GM19397 (cell line): Measurements from ENCODE around the gene TK1.

Source experiments
- ATAC-seq: cut with Tn5 transposase; IDR thresholded peaks from one replicate; pipeline ENCODE4 v1.9.1; 2021; ENCODE audit warnings: mild to moderate bottlenecking, moderate library complexity; ENCODE audit not compliant: unreplicated experiment

The TK1 gene

DNA sequence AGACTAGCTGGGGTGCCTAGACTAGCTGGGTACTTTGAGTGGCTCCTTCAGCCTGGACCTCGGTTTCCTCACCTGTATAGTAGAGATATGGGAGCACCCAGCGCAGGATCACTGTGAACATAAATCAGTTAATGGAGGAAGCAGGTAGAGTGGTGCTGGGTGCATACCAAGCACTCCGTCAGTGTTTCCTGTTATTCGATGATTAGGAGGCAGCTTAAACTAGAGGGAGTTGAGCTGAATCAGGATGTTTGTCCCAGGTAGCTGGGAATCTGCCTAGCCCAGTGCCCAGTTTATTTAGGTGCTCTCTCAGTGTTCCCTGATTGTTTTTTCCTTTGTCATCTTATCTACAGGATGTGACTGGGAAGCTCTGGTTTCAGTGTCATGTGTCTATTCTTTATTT is 36.2 kb upstream of the TK1 start:
- no peak for ATAC-seq

- ATAC-seq, result no peak
Observed at GRCh38 chr17:78219396-78220150, 32.7 kb upstream of the TK1 start.

GRCh38 chr17:78214706-78215061 is 27.8 kb upstream of the TK1 start:
- no peak for ATAC-seq

DNA sequence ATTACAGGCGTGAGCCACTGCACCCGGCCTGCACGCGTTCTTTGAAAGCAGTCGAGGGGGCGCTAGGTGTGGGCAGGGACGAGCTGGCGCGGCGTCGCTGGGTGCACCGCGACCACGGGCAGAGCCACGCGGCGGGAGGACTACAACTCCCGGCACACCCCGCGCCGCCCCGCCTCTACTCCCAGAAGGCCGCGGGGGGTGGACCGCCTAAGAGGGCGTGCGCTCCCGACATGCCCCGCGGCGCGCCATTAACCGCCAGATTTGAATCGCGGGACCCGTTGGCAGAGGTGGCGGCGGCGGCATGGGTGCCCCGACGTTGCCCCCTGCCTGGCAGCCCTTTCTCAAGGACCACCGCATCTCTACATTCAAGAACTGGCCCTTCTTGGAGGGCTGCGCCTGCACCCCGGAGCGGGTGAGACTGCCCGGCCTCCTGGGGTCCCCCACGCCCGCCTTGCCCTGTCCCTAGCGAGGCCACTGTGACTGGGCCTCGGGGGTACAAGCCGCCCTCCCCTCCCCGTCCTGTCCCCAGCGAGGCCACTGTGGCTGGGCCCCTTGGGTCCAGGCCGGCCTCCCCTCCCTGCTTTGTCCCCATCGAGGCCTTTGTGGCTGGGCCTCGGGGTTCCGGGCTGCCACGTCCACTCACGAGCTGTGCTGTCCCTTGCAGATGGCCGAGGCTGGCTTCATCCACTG is 27.3 kb upstream of the TK1 start, which contains the start of gene BIRC5:
Gene BIRC5, plus strand, starts transcription at position 238 of the 690 bp plus-strand sequence. Its CDS starts 64 bp downstream, at position 302.
- ATAC-seq, result peak; percentile 82

GRCh38 chr17:78211032-78211431 is 24.2 kb upstream of the TK1 start:
- ATAC-seq, result no peak

- ATAC-seq, result no peak
Observed at GRCh38 chr17:78210111-78210510, 23.3 kb upstream of the TK1 start.

GRCh38 chr17:78208486-78208885 is 21.6 kb upstream of the TK1 start:
- ATAC-seq, result no peak

DNA sequence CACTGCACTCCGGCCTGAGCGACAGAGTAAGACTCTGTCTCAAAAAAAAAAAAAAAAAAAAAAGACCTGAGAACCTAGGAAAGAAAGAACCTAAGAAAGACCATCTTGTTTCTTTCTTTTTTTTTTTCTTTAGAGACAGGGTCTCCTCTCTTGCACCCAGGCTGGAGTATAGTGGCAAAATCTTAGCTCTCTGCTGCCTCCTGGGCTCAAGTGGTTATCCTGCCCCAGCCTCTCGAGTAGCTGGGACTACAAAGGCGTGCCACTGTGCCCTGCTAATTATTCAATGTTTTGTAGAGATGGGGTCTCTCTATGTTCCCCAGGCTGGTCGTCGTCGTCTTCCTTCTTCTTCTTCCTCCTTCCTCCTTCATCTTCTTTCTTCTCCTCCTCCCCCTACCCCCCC is 19.4 kb upstream of the TK1 start:
- no peak for ATAC-seq

DNA sequence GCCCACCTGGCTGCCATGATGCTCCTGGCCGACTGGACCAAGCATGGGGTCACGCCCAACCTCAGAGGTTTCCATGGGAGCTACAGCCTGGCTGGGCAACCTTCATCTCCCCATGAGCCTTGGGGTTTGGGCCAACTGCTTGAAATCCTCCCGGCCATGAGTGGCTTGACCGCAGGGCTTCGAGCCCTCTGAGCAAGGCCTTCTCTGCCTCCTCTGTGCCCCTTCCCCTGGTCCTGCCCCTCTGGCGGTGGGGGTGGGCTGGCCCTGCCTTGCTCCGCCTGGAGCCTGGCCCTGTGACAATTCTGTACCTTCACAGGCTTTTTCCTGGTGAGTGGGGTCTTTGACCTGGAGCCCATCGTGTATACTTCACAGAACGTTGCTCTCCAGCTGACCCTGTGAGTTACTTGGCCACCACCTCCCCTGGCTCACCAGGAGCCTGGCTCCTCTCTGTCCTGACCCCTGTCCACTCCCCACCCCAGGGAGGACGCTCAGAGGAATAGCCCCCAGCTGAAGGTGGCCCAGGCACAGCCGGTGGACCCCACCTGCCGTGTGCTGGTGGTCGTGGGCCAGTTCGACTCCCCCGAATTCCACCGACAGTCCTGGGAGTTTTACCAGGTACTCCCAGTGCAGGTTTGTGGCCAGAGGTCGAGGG is 18.4 kb upstream of the TK1 start:
- ATAC-seq, result no peak

DNA sequence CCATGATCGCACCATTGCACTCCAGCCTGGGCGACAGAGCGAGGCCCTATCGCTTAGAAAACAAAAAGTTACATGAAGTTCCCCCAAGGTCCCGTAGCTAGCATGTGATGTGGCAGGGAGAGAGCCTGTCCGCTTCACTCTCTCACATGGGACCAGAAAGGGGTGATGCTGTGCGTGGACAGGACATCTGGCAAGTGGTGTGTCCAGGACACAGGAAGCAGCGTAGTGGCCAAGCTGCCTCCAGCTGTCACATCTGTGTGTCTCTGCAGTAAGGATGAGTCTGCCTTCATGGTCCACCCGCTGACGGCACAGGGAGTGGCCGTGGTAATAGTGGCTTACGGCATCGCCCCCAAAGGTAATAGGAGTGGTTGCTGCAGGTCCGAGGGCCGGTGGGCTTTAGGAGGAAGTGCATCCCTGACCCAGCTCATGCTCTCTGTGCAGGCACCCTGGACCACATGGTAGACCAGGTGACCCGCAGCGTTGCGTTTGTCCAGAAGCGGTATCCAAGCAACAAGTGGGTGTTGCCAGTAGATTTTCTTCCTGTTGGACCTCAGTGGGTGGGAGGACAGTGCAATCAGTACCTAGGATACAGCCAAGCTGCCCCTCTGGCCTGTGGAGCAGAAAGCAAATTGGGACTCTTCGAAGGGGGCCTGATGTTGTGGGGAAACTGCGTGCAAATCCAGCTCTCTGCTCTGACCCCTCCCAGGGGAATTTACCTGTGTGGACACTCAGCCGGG is 17.7 kb upstream of the TK1 start:
- no peak for ATAC-seq

DNA sequence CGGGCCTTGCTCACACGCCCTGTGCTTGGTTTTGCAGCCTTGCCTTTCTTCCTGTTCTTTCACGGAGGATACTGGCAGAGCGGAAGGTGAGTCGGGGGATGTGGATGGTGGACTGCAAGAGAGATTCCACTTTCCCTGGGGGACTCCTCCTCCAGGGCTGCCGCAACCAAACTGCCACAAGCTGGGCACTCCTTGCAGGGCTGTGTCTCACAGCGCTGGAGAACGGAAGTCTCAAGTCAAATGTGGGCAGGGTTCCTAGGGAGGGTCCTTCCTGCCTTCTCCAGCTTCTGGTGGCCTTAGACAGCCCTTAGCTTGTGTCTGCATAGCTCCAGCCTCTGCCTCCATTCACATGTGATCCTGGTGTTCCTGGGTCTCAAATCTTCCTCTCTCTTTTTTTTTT is 15.8 kb upstream of the TK1 start:
- no peak for ATAC-seq

DNA sequence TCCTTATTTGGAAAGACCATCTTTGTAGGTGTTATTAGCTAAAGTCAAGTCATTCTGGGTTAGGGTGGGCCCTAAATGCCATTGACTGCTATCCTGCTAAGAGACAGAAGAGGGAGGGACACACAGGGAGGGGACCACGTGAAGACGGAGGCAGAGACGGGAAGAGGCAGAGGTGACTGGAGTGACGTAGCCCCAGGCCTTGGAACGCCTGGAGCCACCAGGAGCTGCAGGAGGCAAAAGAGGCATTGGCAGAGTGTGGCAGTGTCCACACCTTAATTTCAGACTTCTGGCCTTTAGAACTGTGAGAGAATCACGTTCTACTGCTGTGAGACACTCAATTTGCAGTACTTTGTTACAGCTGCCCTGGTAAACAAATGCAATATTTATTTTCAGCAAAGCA is 13.6 kb upstream of the TK1 start:
- no peak for ATAC-seq

- ATAC-seq, result no peak
Observed at GRCh38 chr17:78197147-78197832, 10.4 kb upstream of the TK1 start.

DNA sequence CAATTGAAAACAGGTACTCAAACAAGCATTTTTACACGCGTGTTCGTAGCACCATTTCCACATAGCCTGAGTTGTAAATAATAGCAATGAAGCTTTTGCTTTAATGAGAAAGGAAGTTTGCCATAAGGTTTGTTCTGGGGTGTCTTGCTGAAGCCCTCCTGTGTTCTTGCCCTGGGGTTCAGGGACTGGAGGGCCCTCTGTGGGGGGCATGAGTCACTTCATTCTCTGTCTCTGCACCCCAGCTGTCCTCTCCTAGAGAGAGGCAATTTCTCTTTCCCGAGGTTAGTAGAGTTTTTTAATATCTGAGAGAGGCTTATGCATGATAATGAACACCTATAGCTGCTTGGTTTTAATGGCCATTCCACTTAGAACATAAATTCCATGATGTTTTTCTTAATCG is 9.9 kb upstream of the TK1 start:
- no peak for ATAC-seq

DNA sequence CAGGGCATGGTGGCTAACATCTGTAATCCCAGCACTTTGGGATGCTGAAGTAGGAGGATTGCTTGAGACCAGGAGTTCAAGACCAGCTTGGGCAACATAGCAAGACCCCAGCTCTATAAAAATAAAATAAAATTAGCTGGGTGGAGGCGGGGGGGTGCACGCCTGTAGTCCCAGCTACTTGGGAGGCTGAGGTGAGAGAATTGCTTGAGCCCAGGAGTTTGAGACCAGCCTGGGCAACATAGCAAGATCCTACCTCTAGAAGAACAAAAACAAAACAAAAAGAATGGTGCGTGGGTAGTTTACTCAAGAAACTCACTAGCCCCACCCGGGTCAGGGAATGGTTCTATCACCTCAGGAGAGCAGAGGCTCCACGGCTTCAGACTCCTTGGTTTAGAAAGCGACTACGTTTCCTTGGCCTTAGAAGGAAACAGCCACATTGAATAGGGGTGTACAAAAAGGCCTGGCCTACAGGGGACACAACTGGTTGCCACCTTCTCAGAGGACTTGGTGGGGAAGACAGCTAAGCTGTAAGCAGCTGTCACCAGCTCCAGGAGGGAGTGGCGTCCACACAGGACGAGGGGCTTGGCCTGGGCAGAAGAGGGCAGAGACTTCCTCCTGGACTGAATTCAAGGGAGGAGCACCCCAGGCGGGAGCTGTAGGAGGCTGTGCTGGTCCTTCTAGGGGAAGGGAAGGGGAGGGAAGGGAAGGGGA is 716 bp downstream of the TK1 start:
- ATAC-seq, result no peak

DNA sequence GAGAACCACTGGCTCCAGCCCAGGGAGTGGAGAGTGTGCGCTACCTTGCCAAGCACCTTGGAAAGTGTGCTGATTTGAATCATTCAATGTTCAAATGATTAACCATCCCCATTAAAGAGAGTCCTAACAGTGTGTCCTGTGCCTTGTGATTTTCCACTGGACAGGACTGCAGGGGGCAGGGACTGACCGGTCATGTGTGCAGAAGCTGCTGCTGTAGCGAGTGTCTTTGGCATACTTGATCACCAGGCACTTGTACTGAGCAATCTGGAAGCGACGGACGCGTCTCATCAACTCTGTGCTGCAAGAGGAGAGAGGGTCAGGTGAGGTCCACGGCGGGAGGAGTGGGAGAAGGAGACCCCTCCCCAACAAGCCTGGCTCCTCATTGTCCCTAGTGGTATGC is 2.0 kb downstream of the TK1 start:
- ATAC-seq, result no peak

DNA sequence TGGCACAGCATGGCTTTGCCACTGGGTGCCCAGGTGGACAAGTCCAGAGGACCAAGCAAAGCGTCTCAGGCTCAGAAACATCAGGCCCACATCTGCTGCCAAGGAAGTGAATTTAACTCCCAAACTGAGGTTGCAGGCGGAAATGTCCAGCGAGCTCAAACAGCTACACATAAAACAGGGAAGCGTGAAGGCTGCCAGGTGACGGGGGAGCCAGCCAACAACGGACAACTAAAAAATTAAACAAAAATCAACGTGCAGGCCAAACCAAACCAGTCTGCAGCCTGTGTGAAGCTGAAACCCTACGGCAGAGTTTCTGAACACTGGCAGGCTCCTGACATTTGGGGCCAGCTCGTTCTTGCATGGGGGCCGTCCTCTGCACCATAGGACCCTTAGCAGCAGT is 2.5 kb downstream of the TK1 start:
- no peak for ATAC-seq

DNA sequence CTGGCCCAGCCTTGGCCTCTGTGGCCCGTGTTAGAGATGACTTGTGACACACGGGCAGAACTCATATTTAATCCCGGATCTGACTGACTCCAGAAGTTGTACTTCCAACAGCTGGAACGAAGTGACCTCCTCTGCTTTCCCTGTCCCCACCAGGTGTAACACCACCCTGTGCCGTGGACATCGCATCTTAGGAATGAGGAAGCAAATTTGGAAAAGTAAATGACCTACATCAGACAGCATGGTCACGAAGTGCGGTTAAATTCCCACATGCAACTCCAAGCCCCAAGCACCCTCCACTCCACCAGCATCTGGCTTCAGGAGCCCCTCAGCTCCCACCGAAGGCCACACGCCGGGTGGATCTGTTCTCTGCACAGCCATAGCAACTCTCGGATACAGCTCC is 2.9 kb downstream of the TK1 start:
- no peak for ATAC-seq

DNA sequence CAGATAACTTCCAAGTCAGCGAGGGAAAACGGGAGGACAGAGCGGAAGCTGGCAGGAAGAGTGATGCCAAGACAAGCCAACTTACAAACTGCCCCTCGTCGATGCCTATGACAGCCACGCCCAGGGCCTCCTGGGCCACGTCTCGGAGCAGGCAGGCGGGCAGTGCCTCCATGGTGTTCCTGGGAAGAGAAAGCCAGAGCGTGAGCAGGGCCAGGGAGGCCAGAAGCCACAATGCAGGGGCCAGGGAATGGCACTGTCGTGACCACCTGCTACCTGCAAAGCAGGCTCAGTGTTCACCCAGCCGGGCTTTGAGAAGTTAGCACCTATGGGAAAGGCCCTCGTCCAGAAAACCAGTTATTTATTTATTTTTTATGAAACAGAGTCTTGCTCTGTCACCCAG is 4.3 kb downstream of the TK1 start:
- ATAC-seq, result no peak

DNA sequence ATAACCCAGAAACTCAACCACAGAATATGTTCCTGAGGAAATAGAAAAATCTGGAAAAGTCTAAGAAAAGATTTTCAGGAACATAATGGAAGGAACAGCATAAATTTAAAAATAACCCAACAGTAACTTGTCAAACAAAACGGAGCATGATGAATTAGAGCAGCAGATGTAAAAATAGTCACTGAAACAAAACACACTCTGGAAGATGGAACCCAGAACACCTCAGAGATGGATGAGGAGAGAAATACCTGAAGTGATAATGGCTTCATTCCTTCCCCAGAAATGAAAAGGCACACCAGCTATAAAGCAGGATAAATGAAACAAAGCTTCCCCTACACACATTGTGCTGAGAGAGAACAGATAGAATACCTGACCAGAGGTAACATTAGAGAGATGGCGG is 6.3 kb downstream of the TK1 start:
- ATAC-seq, result no peak
